GM12878 (cell line): ENCODE data around the gene DMRT2. TPM values are rescaled to one million over a fixed set of nuclear protein-coding genes. Genes with fewer than 3 reads are reported as not detected.

Experiments
- ATF2 ChIP-seq: IDR thresholded peaks from 2 replicates; pipeline ENCODE4 v1.6.1; 2012; ENCODE audit warnings: low read length, inconsistent platforms
- BCLAF1 ChIP-seq: fragments of 450-650 bp; IDR thresholded peaks from 2 replicates; pipeline ENCODE4 v1.6.1; 2017; ENCODE audit warnings: antibody characterized with exemption, mild to moderate bottlenecking, moderate library complexity
- FOS ChIP-seq: IDR thresholded peaks from 3 replicates; pipeline ENCODE4 v1.6.1; 2011; ENCODE audit warnings: borderline replicate concordance; ENCODE audit not compliant: insufficient read length; ENCODE audit errors: extremely low read depth
- IKZF2 ChIP-seq, 2 experiments: fragments of 450-650 bp; IDR thresholded peaks; 2 replicates each; pipeline ENCODE4 v1.6.1; 2017; ENCODE audit warnings: mild to moderate bottlenecking in 2 of 2, moderate library complexity in 2 of 2
- KDM1A ChIP-seq: fragments of 200-600 bp; sonication (generic); IDR thresholded peaks from 2 replicates; pipeline ENCODE4 v1.6.1; 2016; ENCODE audit warnings: borderline replicate concordance
- MYC ChIP-seq: IDR thresholded peaks from 2 replicates; pipeline ENCODE4 v1.6.1; 2011; ENCODE audit warnings: mild to moderate bottlenecking, low read length, moderate library complexity, inconsistent platforms; ENCODE audit not compliant: insufficient read depth, insufficient replicate concordance, insufficient read length, severe bottlenecking
- POLR2AphosphoS5 ChIP-seq: IDR thresholded peaks from 2 replicates; pipeline ENCODE4 v1.6.1; 2011; ENCODE audit warnings: mild to moderate bottlenecking, low read length, inconsistent platforms
- RCOR1 ChIP-seq: conservative IDR thresholded peaks from 2 replicates; pipeline ENCODE4 v1.6.1; 2012; ENCODE audit warnings: low read depth, low read length, improper control_type of control experiment
- WRNIP1 ChIP-seq: IDR thresholded peaks from 2 replicates; pipeline ENCODE4 v1.6.1; 2011; ENCODE audit warnings: low read depth, low read length, improper control_type of control experiment, borderline replicate concordance
- YY1 ChIP-seq: IDR thresholded peaks from 2 replicates; pipeline ENCODE4 v1.6.1; 2011; ENCODE audit warnings: low read depth, mild to moderate bottlenecking, low read length
- ZBTB40 ChIP-seq: fragments of 450-650 bp; IDR thresholded peaks from 2 replicates; pipeline ENCODE4 v1.6.1; 2016; ENCODE audit warnings: mild to moderate bottlenecking, moderate library complexity, borderline replicate concordance
- ZNF24 ChIP-seq: fragments of 450-650 bp; IDR thresholded peaks from 2 replicates; pipeline ENCODE4 v1.6.1; 2017; ENCODE audit warnings: antibody characterized with exemption, mild to moderate bottlenecking
- polyA plus RNA-seq, 11 experiments: library from polyadenylated mRNA; depleted of rRNA in 4 of 11; unstranded in 6 of 11; stranded (reverse) in 5 of 11; fragments of >200 nt; fragmentation: Nextera tagmentation in 4 of 11; fragmentation: Illumina TruSeq in 1 of 11; extraction: Ambion mirVana in 4 of 11; extraction: Trizol in 1 of 11; gene quantifications; 1 replicate in 1 of 11; 2 replicates in 10 of 11; pipeline versions ENCODE4 v1.2.1 to v1.2.3, GENCODE V29; 2011 to 2016; ENCODE audit warnings: inconsistent platforms in 2 of 11, missing spikeins in 2 of 11, low read depth in 1 of 11
- total RNA-seq, 4 experiments: library from RNA; depleted of rRNA in 3 of 4; stranded (reverse); fragments of >200 nt in 3 of 4; fragmentation: Illumina TruSeq in 1 of 4; extraction: Trizol in 1 of 4; gene quantifications; 2 replicates each; pipeline versions ENCODE4 v1.2.1 to v1.2.3, GENCODE V29; 2013 to 2021

DMRT2 gene
- total and polyA plus RNA-seq, 10 of the 15 experiments (the other 5 are each of a cell fraction or from before 2014, with no cell fraction given) = 0.08 to 50.2 (median 0.69) TPM

- no peak for TF ChIP-seq BCLAF1
- no peak for TF ChIP-seq ZBTB40
- TF ChIP-seq WRNIP1 = no peak
- no peak for TF ChIP-seq POLR2AphosphoS5
- TF ChIP-seq FOS = no peak
- TF ChIP-seq MYC = no peak
- no peak for TF ChIP-seq KDM1A
- 0 out of 4 replicates have a peak, but pooled peaks of 1 of the 2 experiments have one; percentile 15 for TF ChIP-seq IKZF2 (IDR thresholded peaks at IDR 0.05)
- no peak for TF ChIP-seq ATF2
- no peak for TF ChIP-seq ZNF24
- no peak for TF ChIP-seq YY1
- TF ChIP-seq RCOR1 = no peak
Measured at GRCh38 chr9:1071730-1072129, 21.6 kb downstream of the DMRT2 start (continued).
